Keratinocyte (primary cell): ENCODE results near the gene CPEB1. TPM values are rescaled to one million over a fixed set of nuclear protein-coding genes. Genes with fewer than 3 reads are reported as not detected.

Source experiments
- DNase-seq: peaks from one replicate; pipeline ENCODE4 v3.0.0-alpha.2; 2011; ENCODE audit warnings: low read depth, missing footprints, low spot score
- FAIRE-seq: peaks from 2 replicates; lab custom pipeline; 2011; peaks lifted over from hg19 to GRCh38; lab: Jason Lieb, UNC
- H2AFZ ChIP-seq: 2 replicates; pipeline ENCODE4 v1.6.0; 2012; ENCODE audit warnings: low read length, control low read depth, inconsistent platforms; ENCODE audit not compliant: control insufficient read depth
- H3K27ac ChIP-seq: 2 replicates; pipeline ENCODE4 v1.5.1; 2011; ENCODE audit warnings: low read length; ENCODE audit not compliant: control insufficient read depth, insufficient read depth
- H3K27me3 ChIP-seq: 3 replicates; pipeline ENCODE4 v1.6.0; 2011; ENCODE audit warnings: low read length; ENCODE audit not compliant: control insufficient read depth, insufficient read depth; ENCODE audit errors: extremely low read depth
- H3K36me3 ChIP-seq, 2 experiments: 2 replicates in 1 of 2; 3 replicates in 1 of 2; pipeline ENCODE4 v1.5.1; 2011; ENCODE audit warnings: low read length in 2 of 2, mild to moderate bottlenecking in 1 of 2; ENCODE audit not compliant: control insufficient read depth in 2 of 2, insufficient read depth in 2 of 2; ENCODE audit errors: extremely low read depth in 1 of 2
- H3K4me1 ChIP-seq: 3 replicates; pipeline ENCODE4 v1.5.1; 2011; ENCODE audit warnings: low read length; ENCODE audit not compliant: control insufficient read depth, insufficient read depth; ENCODE audit errors: extremely low read depth
- H3K4me2 ChIP-seq: 3 replicates; pipeline ENCODE4 v1.6.0; 2011; ENCODE audit warnings: low read depth, low read length; ENCODE audit not compliant: control insufficient read depth, insufficient read depth; ENCODE audit errors: extremely low read depth
- H3K4me3 ChIP-seq, 3 experiments: fragments of 200-600 bp in 1 of 3; sonication (generic) in 1 of 3; 2 replicates in 2 of 3; 3 replicates in 1 of 3; pipeline ENCODE4 v1.5.1; 2011 to 2016; ENCODE audit warnings: low read length in 3 of 3, mild to moderate bottlenecking in 3 of 3, control low read depth in 2 of 3, inconsistent platforms in 1 of 3, low read depth in 1 of 3, mixed read lengths in 1 of 3, mixed run types in 1 of 3, moderate library complexity in 1 of 3; ENCODE audit not compliant: control insufficient read depth in 2 of 3, insufficient read depth in 2 of 3; ENCODE audit errors: extremely low read depth in 1 of 3
- H3K79me2 ChIP-seq: 2 replicates; pipeline ENCODE4 v1.6.0; 2012; ENCODE audit warnings: low read length; ENCODE audit not compliant: control insufficient read depth, insufficient read depth
- H3K9ac ChIP-seq: 3 replicates; pipeline ENCODE4 v1.6.0; 2011; ENCODE audit warnings: low read length; ENCODE audit not compliant: control insufficient read depth, insufficient read depth; ENCODE audit errors: extremely low read depth
- H3K9me1 ChIP-seq: 3 replicates; pipeline ENCODE4 v1.6.0; 2011; ENCODE audit warnings: low read length; ENCODE audit not compliant: control insufficient read depth, insufficient read depth; ENCODE audit errors: extremely low read depth
- H3K9me3 ChIP-seq: 2 replicates; pipeline ENCODE4 v1.5.1; 2012; ENCODE audit warnings: low read depth, low read length; ENCODE audit not compliant: control insufficient read depth
- H4K20me1 ChIP-seq: 3 replicates; pipeline ENCODE4 v1.6.0; 2011; ENCODE audit warnings: low read length; ENCODE audit not compliant: control insufficient read depth, insufficient read depth; ENCODE audit errors: extremely low read depth
- CTCF ChIP-seq, 3 experiments: IDR thresholded peaks in 1 of 3; conservative IDR thresholded peaks in 1 of 3; optimal IDR thresholded peaks in 1 of 3; 2 replicates in 2 of 3; 3 replicates in 1 of 3; pipeline versions ENCODE3 to v1.5.1; 2011; ENCODE audit warnings: low read length in 3 of 3, mild to moderate bottlenecking in 3 of 3, moderate library complexity in 2 of 3, control low read depth in 1 of 3, inconsistent platforms in 1 of 3; ENCODE audit not compliant: insufficient read depth in 2 of 3; ENCODE audit errors: extremely low read depth in 1 of 3
- EZH2 ChIP-seq: IDR thresholded peaks from one replicate; pipeline ENCODE4 v1.6.1; 2012; ENCODE audit warnings: inconsistent platforms, mild to moderate bottlenecking, low read length, moderate library complexity
- dilution Hi-C: fragments of 300-500 bp; cut with MboI; formaldehyde crosslinking; loops from one replicate; pipeline ENCODE4 v1.7.0; 2020; ENCODE audit warnings: low sequenced_read_pairs; ENCODE audit not compliant: extremely low pct_ligation_motif_present
- polyA plus RNA-seq, 5 experiments: library from polyadenylated mRNA; depleted of rRNA in 3 of 5; stranded (reverse) in 3 of 5; stranded (forward) in 1 of 5; unstranded in 1 of 5; fragments of >200 nt; gene quantifications; 1 replicate in 1 of 5; 2 replicates in 3 of 5; 3 replicates in 1 of 5; pipeline versions ENCODE4 v1.2.1 to v1.2.3, GENCODE V29; 2011 to 2012; ENCODE audit warnings: missing spikeins in 2 of 5, low read depth in 1 of 5, low replicate concordance in 1 of 5

The CPEB1 gene
- polyA plus RNA-seq, 1 donor (not counting 4 experiments of a cell fraction or from before 2014, with no cell fraction given) = 0.16 TPM

GRCh38 chr15:82689147-82689546, 42.0 kb upstream of the CPEB1 start:
- FAIRE-seq = no peak
- H3K9me1 ChIP-seq = no peaks in the 10 kb centered on the region
- H3K4me3 ChIP-seq = no peak overlapping the region
- no peaks in the 10 kb centered on the region for H3K36me3 ChIP-seq
- no peaks in the 10 kb centered on the region for H3K9me3 ChIP-seq
- TF ChIP-seq CTCF (optimal IDR thresholded peaks at IDR 0.05 in 1 of 3, IDR thresholded peaks at IDR 0.05 in 1 of 3, conservative IDR thresholded peaks at IDR 0.05 in 1 of 3; ENCODE audit: extremely low read depth in 1 of 3, insufficient read depth in 2 of 3, low read length in 3 of 3) = no peak
- no peak for TF ChIP-seq EZH2
- no peak overlapping the region for H3K9ac ChIP-seq
- H3K4me1 ChIP-seq = no peaks in the 10 kb centered on the region
- no peak overlapping the region for H2AFZ ChIP-seq
- H3K27me3 ChIP-seq = no peaks in the 10 kb centered on the region
- no peaks in the 10 kb centered on the region for H3K79me2 ChIP-seq
- no peak overlapping the region for H3K4me2 ChIP-seq
- no peak overlapping the region for H3K27ac ChIP-seq
- DNase-seq = no peak
- dilution Hi-C loops = no loop called here
- H4K20me1 ChIP-seq = no peaks in the 10 kb centered on the region

DNA sequence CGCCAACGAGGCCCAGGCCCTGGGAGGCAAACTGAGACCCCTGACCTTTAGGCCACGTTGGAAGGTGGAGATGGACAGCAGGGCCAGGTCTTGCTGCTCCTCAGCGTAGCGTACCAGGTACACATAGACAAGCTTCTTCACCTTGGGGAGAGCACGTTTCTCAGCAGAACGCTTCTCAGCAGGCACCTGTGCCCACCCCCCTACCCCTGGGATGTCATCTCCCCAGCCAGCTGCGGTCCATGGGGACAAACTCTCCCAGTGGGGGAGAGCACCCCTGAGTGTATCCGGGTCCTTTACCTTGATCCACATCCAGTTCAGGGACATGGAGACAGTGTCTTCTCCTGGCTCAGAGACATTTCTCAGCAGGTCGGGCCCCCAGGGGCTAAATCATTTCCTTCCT, 41.5 kb upstream of the CPEB1 start:
- Histone ChIP-seq H2AFZ (no peak overlapping the region), H4K20me1 (no peaks in the 10 kb centered on the region), H3K9me3 (no peaks in the 10 kb centered on the region), H3K4me3 (no peak overlapping the region), H3K4me2 (no peak overlapping the region), H3K9ac (no peak overlapping the region), H3K27me3 (no peaks in the 10 kb centered on the region), H3K4me1 (no peaks in the 10 kb centered on the region), H3K36me3 (no peaks in the 10 kb centered on the region), H3K27ac (no peak overlapping the region), H3K9me1 (no peaks in the 10 kb centered on the region), H3K79me2 (no peaks in the 10 kb centered on the region)
- TF ChIP-seq CTCF (optimal IDR thresholded peaks at IDR 0.05 in 1 of 3, IDR thresholded peaks at IDR 0.05 in 1 of 3, conservative IDR thresholded peaks at IDR 0.05 in 1 of 3; ENCODE audit: extremely low read depth in 1 of 3, insufficient read depth in 2 of 3, low read length in 3 of 3) = no peak
- TF ChIP-seq EZH2 = no peak
- DNase-seq (no peak), FAIRE-seq (no peak)
- dilution Hi-C loops = no loop called here
